ENCODE results near the gene NPFF. TPM values are rescaled to one million over a fixed set of nuclear protein-coding genes. Genes with fewer than 3 reads are reported as not detected.

Gene NPFF
- total and polyA plus RNA-seq, 4 donors = 5.1 to 14.4 TPM; not detected in 2

DNA sequence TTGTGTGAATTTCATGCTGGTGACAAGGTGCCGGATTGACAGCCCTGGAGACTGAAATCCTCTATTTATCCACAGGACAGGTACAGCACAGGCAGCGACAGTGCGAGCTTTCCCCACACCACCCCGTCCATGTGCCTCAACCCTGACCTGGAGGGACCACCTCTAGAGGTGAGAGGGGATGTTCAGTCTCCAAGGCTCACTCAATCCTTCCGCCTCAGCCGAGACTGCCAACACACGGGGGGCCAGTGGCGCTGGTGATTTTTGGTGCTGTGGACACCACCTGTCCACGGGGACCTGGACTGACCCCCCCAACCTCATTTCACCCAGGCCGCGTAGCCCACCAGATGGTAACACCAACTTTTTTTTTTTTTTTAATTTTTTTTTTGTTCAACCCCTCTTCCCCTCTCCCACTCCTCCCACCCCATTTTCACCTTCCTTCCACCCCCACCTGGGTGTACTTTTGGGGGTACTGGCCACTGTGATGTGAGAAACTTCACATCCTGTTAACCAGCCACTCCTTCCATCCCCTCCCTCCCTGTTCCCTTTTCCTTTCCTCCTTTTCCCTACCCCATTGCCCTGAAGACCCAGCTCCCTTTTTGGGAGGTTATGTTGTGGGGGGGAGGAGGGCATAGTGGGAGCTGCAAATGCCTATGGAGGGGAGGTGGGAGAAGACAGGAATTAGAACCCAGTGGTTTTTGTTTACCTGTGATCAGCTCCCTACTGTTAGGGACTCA, 42.4 kb downstream of the NPFF start:
- Histone ChIP-seq H3K4me1 (ENCODE audit: control insufficient read depth in 1 of 2, insufficient read depth in 2 of 2, low read length in 2 of 2) (no peaks in the 10 kb centered on the region), H3K4me3 (ENCODE audit: low read length in 2 of 2) (no peak overlapping the region), H3K27ac (ENCODE audit: low read depth in 1 of 2, low read length in 2 of 2) (no peak overlapping the region), H3K9me3 (ENCODE audit: control insufficient read depth, low read length) (no peaks in the 10 kb centered on the region), H3K27me3 (ENCODE audit: control insufficient read depth in 1 of 2, insufficient read depth in 2 of 2, low read length in 1 of 2) (no peaks in the 10 kb centered on the region), H3K36me3 (ENCODE audit: control insufficient read depth in 1 of 2, insufficient read depth in 2 of 2, low read length in 1 of 2) (peaks cover 14 to 30% of the 10 kb centered on the region in 2 donors)
- ATAC-seq (ENCODE audit: low FRiP score) = no peak
- no peak for DNase-seq
- WGBS, 2 donors = 84 to 87% methylated on average over 11 of the region's 11 CpGs
- intact Hi-C loops (cut with DNase I) = no loop called here

DNA sequence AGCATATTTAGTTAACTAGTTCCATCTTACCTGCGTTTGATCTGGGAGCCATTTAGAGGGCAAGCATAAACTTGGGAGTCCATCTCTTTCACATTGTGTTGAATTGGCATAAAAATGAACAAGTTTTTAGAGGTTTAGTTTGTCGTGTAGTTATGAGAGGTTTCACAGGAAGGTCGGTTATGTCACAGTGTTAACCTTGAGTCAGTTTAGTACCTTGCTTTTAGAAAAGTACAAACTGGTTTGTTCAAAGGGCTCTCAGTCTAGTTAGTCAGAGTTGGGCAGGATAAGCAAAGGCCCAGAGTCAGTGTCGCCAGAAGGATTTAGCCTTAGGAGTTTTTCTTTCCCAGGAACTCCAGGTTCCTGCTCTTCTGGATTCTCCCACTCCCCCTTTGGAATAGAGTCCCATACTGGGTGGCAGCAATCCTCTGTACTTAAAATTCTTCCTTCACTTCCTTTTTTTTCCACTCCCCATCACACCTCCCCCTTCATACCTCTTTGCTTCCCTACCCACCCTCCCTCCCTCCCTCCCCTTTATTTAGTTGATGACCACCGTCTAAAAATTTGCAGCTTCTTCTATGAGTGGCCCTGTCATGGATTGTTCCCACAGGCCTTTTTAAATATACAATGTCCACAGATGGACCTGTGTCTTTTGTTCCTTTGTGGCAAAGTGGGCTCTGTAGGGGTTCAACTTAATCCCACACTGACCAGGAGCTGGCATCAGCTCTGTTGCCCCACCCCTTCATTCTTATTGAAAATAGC, 43.3 kb downstream of the NPFF start:
- DNase-seq (no peak), ATAC-seq (ENCODE audit: low FRiP score) (no peak)
- Histone ChIP-seq H3K4me1 (ENCODE audit: control insufficient read depth in 1 of 2, insufficient read depth in 2 of 2, low read length in 2 of 2) (no peaks in the 10 kb centered on the region), H3K4me3 (ENCODE audit: low read length in 2 of 2) (no peak overlapping the region), H3K9me3 (ENCODE audit: control insufficient read depth, low read length) (no peaks in the 10 kb centered on the region), H3K27me3 (ENCODE audit: control insufficient read depth in 1 of 2, insufficient read depth in 2 of 2, low read length in 1 of 2) (no peaks in the 10 kb centered on the region), H3K27ac (ENCODE audit: low read depth in 1 of 2, low read length in 2 of 2) (no peak overlapping the region), H3K36me3 (ENCODE audit: control insufficient read depth in 1 of 2, insufficient read depth in 2 of 2, low read length in 1 of 2) (peaks cover 16 to 30% of the 10 kb centered on the region in 2 donors)
- intact Hi-C loops (cut with DNase I) = no loop called here
- WGBS, 2 donors = 49 to 53% methylated on average over 5 of the region's 5 CpGs

DNA sequence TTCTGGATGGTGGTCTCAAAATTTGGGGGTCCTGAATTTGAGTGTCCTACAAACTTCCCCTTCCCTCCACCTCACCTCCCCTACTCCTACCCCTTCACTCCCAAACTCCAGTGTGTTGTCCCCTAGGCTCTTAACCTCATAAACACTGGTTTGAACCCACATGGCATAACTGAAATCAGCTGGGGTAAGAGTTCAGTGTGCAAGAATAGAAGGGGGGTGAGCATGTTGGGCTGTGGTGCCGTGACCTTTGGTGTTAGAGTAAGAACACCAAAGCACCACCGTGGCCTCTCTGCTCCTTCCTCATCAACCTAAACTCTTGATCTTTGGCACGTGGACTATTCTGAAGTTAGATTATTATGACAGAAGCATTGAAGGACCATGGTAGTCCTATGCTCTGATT, 44.3 kb downstream of the NPFF start:
- DNase-seq = no peak
- H3K27ac ChIP-seq (ENCODE audit: low read depth in 1 of 2, low read length in 2 of 2) = no peak overlapping the region

DNA sequence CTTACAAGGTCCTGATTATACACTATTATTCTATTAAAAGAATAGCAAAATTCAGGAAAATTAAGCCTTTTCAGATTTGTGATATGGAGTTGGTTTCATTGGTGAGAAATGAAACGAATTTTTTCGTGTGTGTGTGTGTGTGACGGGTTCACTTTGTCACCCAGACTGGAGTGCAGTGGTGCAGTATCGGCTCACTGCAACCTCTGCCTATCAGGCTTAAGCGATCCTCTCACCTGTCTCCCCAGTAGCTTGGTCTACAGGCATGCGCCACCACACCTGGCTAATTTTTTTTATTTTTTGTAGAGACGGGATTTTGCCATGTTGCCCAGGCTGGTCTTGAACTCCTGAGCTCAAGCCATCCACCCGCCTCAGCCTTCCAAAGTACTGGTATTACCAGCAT, 45.7 kb downstream of the NPFF start:
- Histone ChIP-seq H3K27me3 (ENCODE audit: control insufficient read depth in 1 of 2, insufficient read depth in 2 of 2, low read length in 1 of 2) (no peaks in the 10 kb centered on the region), H3K4me1 (ENCODE audit: control insufficient read depth in 1 of 2, insufficient read depth in 2 of 2, low read length in 2 of 2) (no peaks in the 10 kb centered on the region), H3K27ac (ENCODE audit: low read depth in 1 of 2, low read length in 2 of 2) (no peak overlapping the region), H3K4me3 (ENCODE audit: low read length in 2 of 2) (no peak overlapping the region), H3K9me3 (ENCODE audit: control insufficient read depth, low read length) (no peaks in the 10 kb centered on the region), H3K36me3 (ENCODE audit: control insufficient read depth in 1 of 2, insufficient read depth in 2 of 2, low read length in 1 of 2) (peaks cover 19 to 23% of the 10 kb centered on the region in 2 donors)
- ATAC-seq (ENCODE audit: low FRiP score) (no peak), DNase-seq (no peak)
- intact Hi-C loops (cut with DNase I) = no loop called here
- WGBS, 2 donors = 77 to 78% methylated on average over 8 of the region's 8 CpGs

More for the DNA sequence above, 44.3 kb downstream of the NPFF start:
- Histone ChIP-seq H3K4me1 (ENCODE audit: control insufficient read depth in 1 of 2, insufficient read depth in 2 of 2, low read length in 2 of 2) (no peaks in the 10 kb centered on the region), H3K36me3 (ENCODE audit: control insufficient read depth in 1 of 2, insufficient read depth in 2 of 2, low read length in 1 of 2) (peaks cover 14 to 30% of the 10 kb centered on the region in 2 donors), H3K4me3 (ENCODE audit: low read length in 2 of 2) (no peak overlapping the region), H3K9me3 (ENCODE audit: control insufficient read depth, low read length) (no peaks in the 10 kb centered on the region), H3K27me3 (ENCODE audit: control insufficient read depth in 1 of 2, insufficient read depth in 2 of 2, low read length in 1 of 2) (no peaks in the 10 kb centered on the region)
- WGBS, 2 donors = 62 to 68% methylated on average over 3 of the region's 3 CpGs
- intact Hi-C loops (cut with DNase I) = no loop called here
- no peak for ATAC-seq (ENCODE audit: low FRiP score)

DNA sequence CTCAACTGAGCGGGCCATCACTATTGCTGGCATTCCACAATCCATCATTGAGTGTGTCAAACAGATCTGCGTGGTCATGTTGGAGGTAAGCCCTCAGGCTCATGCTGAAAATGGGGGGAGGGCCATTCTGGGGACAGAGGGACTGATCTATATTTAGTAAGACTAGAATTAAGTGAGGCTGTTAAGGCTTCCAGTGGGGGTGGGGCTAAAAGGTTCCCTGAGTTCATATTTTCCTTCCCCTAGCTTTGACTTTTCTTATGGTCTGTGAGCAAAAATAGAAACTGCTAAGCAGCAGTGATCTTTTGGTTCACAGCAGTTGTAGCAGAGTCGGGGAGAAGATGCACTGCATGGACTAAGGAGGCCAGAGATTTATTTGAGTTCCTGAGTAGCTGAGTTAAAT, 46.2 kb downstream of the NPFF start:
- no peak overlapping the region for H3K4me3 ChIP-seq (ENCODE audit: low read length in 2 of 2)
- H3K9me3 ChIP-seq (ENCODE audit: control insufficient read depth, low read length) = no peaks in the 10 kb centered on the region
- ATAC-seq (ENCODE audit: low FRiP score) = no peak
- H3K27ac ChIP-seq (ENCODE audit: low read depth in 1 of 2, low read length in 2 of 2) = no peak overlapping the region
- H3K27me3 ChIP-seq (ENCODE audit: control insufficient read depth in 1 of 2, insufficient read depth in 2 of 2, low read length in 1 of 2) = no peaks in the 10 kb centered on the region
- H3K36me3 ChIP-seq (ENCODE audit: control insufficient read depth in 1 of 2, insufficient read depth in 2 of 2, low read length in 1 of 2) = peaks cover 18% of the 10 kb centered on the region in 2 donors
- no peak for DNase-seq
- no peaks in the 10 kb centered on the region for H3K4me1 ChIP-seq (ENCODE audit: control insufficient read depth in 1 of 2, insufficient read depth in 2 of 2, low read length in 2 of 2)
- WGBS, 2 donors = 23 to 25% methylated on average over 3 of the region's 3 CpGs
- intact Hi-C loops (cut with DNase I) = no loop called here

DNA sequence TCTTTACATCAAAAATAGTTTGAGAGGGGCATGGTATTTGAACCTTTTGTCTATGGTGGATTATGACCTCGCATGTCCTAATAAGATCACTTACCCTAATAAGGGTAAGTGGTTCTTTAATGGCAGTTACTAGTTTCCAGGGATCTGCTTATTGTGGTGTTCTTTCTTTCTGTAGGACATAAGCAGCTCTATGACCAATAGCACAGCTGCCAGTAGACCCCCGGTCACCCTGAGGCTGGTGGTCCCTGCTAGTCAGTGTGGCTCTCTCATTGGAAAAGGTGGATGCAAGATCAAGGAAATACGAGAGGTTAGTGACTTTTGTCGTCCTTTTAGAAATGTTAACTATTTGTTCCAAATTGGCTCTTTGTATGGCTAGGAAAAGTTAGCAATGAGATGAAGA, 48.2 kb downstream of the NPFF start:
- DNase-seq (no peak), ATAC-seq (ENCODE audit: low FRiP score) (no peak)
- no peaks in the 10 kb centered on the region for H3K9me3 ChIP-seq (ENCODE audit: control insufficient read depth, low read length)
- H3K27ac ChIP-seq (ENCODE audit: low read depth in 1 of 2, low read length in 2 of 2) = no peak overlapping the region
- H3K27me3 ChIP-seq (ENCODE audit: control insufficient read depth in 1 of 2, insufficient read depth in 2 of 2, low read length in 1 of 2) = no peaks in the 10 kb centered on the region
- whole genome bisulfite sequencing, 2 donors = 53 to 59% methylated on average over 4 of the region's 4 CpGs
- peaks cover 0 to 3% of the 10 kb centered on the region in 2 donors for H3K4me1 ChIP-seq (ENCODE audit: control insufficient read depth in 1 of 2, insufficient read depth in 2 of 2, low read length in 2 of 2)
- intact Hi-C loops (cut with DNase I) = no loop called here
- no peak overlapping the region for H3K4me3 ChIP-seq (ENCODE audit: low read length in 2 of 2)
- peaks cover 9 to 17% of the 10 kb centered on the region in 2 donors for H3K36me3 ChIP-seq (ENCODE audit: control insufficient read depth in 1 of 2, insufficient read depth in 2 of 2, low read length in 1 of 2)

Other genes starting within 250 kb of the NPFF start
- 1 to 10 TPM in 1 of 2 donors, under 1 TPM in 1; 0.49 to 2.8 TPM for gene ESPL1, start 239.2 kb downstream of the NPFF start, total RNA-seq
- gene ESPL1, start 239.2 kb downstream of the NPFF start, polyA plus RNA-seq = 1 to 10 TPM in 1 of 2 donors, under 1 TPM in 1; 0.38 to 2.5 TPM
- 100 to 1,000 TPM; 386 to 452 TPM for gene PFDN5, start 211.9 kb downstream of the NPFF start, total RNA-seq
- 1,000 to 10,000 TPM; 1,642 to 3,916 TPM for gene PFDN5, start 211.9 kb downstream of the NPFF start, polyA plus RNA-seq
- gene MYG1, start 207.8 kb downstream of the NPFF start, total RNA-seq = 10 to 100 TPM; 32.7 to 43.6 TPM
- gene MYG1, start 207.8 kb downstream of the NPFF start, polyA plus RNA-seq = 100 to 1,000 TPM in 1 of 2 donors, 10 to 100 TPM in 1; 38.6 to 112 TPM
- 10 to 100 TPM; 33.3 to 45.3 TPM for gene AAAS, start 185.9 kb downstream of the NPFF start, total RNA-seq
- 100 to 1,000 TPM in 1 of 2 donors, 10 to 100 TPM in 1; 15.3 to 109 TPM for gene AAAS, start 185.9 kb downstream of the NPFF start, polyA plus RNA-seq
- under 1 TPM in 1 of 2 donors, not detected in 1; 0.33 TPM for gene SP7, start 171.1 kb downstream of the NPFF start, total RNA-seq
- not detected for gene SP7, start 171.1 kb downstream of the NPFF start, polyA plus RNA-seq
- 10 to 100 TPM; 63.3 to 83.1 TPM for gene SP1, start 127.3 kb downstream of the NPFF start, total RNA-seq
- gene SP1, start 127.3 kb downstream of the NPFF start, polyA plus RNA-seq = 10 to 100 TPM in 1 of 2 donors, 1 to 10 TPM in 1; 7.4 to 17.3 TPM
- gene AMHR2, start 83.6 kb downstream of the NPFF start, total RNA-seq = not detected
- under 1 TPM in 1 of 2 donors, not detected in 1; 0.26 TPM for gene AMHR2, start 83.6 kb downstream of the NPFF start, polyA plus RNA-seq
- 100 to 1,000 TPM in 1 of 2 donors, 10 to 100 TPM in 1; 94.6 to 104 TPM for gene PRR13, start 65.8 kb downstream of the NPFF start, total RNA-seq
- 100 to 1,000 TPM; 107 to 224 TPM for gene PRR13, start 65.8 kb downstream of the NPFF start, polyA plus RNA-seq
- 100 to 1,000 TPM; 578 to 688 TPM for gene PCBP2, start 55.4 kb downstream of the NPFF start, total RNA-seq
- gene PCBP2, start 55.4 kb downstream of the NPFF start, polyA plus RNA-seq = 100 to 1,000 TPM; 510 to 513 TPM
- 10 to 100 TPM; 21.2 to 44.5 TPM for gene MAP3K12, start 8.0 kb downstream of the NPFF start, total RNA-seq
- 10 to 100 TPM in 1 of 2 donors, 1 to 10 TPM in 1; 3.6 to 68.4 TPM for gene MAP3K12, start 8.0 kb downstream of the NPFF start, polyA plus RNA-seq
- gene TARBP2, start 6.2 kb downstream of the NPFF start, total RNA-seq = 10 to 100 TPM; 11.5 to 22.5 TPM
- 10 to 100 TPM in 1 of 2 donors, 1 to 10 TPM in 1; 8.8 to 36.3 TPM for gene TARBP2, start 6.2 kb downstream of the NPFF start, polyA plus RNA-seq
- gene ATF7, start 118.9 kb upstream of the NPFF start, total RNA-seq = 10 to 100 TPM; 68.4 to 73.5 TPM
- 10 to 100 TPM; 25.7 to 29.5 TPM for gene ATF7, start 118.9 kb upstream of the NPFF start, polyA plus RNA-seq
- 100 to 1,000 TPM; 152 to 183 TPM for gene ATP5MC2, start 168.6 kb upstream of the NPFF start, total RNA-seq
- gene ATP5MC2, start 168.6 kb upstream of the NPFF start, polyA plus RNA-seq = 100 to 1,000 TPM; 389 to 390 TPM
- 100 to 1,000 TPM; 242 to 259 TPM for gene CALCOCO1, start 220.0 kb upstream of the NPFF start, total RNA-seq
- 100 to 1,000 TPM in 1 of 2 donors, 10 to 100 TPM in 1; 88.5 to 299 TPM for gene CALCOCO1, start 220.0 kb upstream of the NPFF start, polyA plus RNA-seq
- gene CISTR, start 244.5 kb upstream of the NPFF start, total RNA-seq = not detected
- not detected for gene CISTR, start 244.5 kb upstream of the NPFF start, polyA plus RNA-seq